CD4-positive, alpha-beta T cell (primary cell): ENCODE measurements around the gene RNF26. TPM values are rescaled to one million over a fixed set of nuclear protein-coding genes. Genes with fewer than 3 reads are reported as not detected.
A peak's percentile ranks its signal among the peaks of the same experiment; 100 is the strongest.

ENCODE experiments used
- ATAC-seq: fragments of 200-7000 bp; cut with Tn5 transposase; one replicate; pipeline ENCODE4 v1.10.0; 2022; ENCODE audit warnings: mild to moderate bottlenecking; ENCODE audit not compliant: poor library complexity
- CTCF ChIA-PET: fragments of 350-600 bp; sonication (Branson Sonifier 250); formaldehyde crosslinking; loops from one replicate; lab custom pipeline; 2021; ENCODE audit warnings: antibody characterized with exemption, inconsistent platforms; lab: Charles Lee
- POLR2A ChIA-PET: fragments of 350-600 bp; sonication (Branson Sonifier 250); formaldehyde crosslinking; loops from one replicate; lab custom pipeline; 2021; ENCODE audit warnings: antibody characterized with exemption, inconsistent platforms; lab: Charles Lee
- DNase-seq, 14 experiments: peaks; one replicate each; pipeline ENCODE4 v3.0.0-alpha.2; 2013 to 2020; ENCODE audit warnings: mixed read lengths in 2 of 14
- H3K27ac ChIP-seq, 2 donors: one replicate each; pipeline versions ENCODE4 v1.5.1 to v1.7.0; 2013; ENCODE audit warnings: low read length in 2 of 2, low read depth in 1 of 2, mild to moderate bottlenecking in 1 of 2
- H3K27me3 ChIP-seq, 2 experiments: 1 replicate in 1 of 2; 2 replicates in 1 of 2; pipeline versions ENCODE4 v1.6.1 to v1.7.0; 2013; ENCODE audit warnings: low read length in 2 of 2, control low read depth in 1 of 2, mild to moderate bottlenecking in 1 of 2, moderate library complexity in 1 of 2; ENCODE audit not compliant: insufficient read depth in 2 of 2, control insufficient read depth in 1 of 2
- H3K36me3 ChIP-seq: one replicate; pipeline ENCODE4 v1.6.1; 2013; ENCODE audit warnings: low read length, control low read depth; ENCODE audit not compliant: insufficient read depth
- H3K4me1 ChIP-seq: one replicate; pipeline ENCODE4 v1.6.1; 2013; ENCODE audit warnings: low read length, control low read depth; ENCODE audit not compliant: insufficient read depth
- H3K4me3 ChIP-seq: one replicate; pipeline ENCODE4 v1.5.1; 2013; ENCODE audit warnings: mild to moderate bottlenecking, low read length, moderate library complexity
- H3K9me3 ChIP-seq, 2 experiments: 1 replicate in 1 of 2; 2 replicates in 1 of 2; pipeline versions ENCODE4 v1.6.1 to v1.7.0; 2013; ENCODE audit warnings: low read length in 2 of 2, mild to moderate bottlenecking in 2 of 2, control low read depth in 1 of 2, moderate library complexity in 1 of 2; ENCODE audit not compliant: control insufficient read depth in 1 of 2, insufficient read depth in 1 of 2
- H3K27ac Mint-ChIP-seq: one replicate; pipeline ENCODE4 v1.8.0; 2020; ENCODE audit warnings: mixed read lengths
- H3K27me3 Mint-ChIP-seq: one replicate; pipeline ENCODE4 v1.8.0; 2021; ENCODE audit warnings: mixed read lengths
- H3K36me3 Mint-ChIP-seq: one replicate; pipeline ENCODE4 v1.8.0; 2021; ENCODE audit warnings: low read depth, mixed read lengths
- H3K4me1 Mint-ChIP-seq: one replicate; pipeline ENCODE4 v1.8.0; 2021; ENCODE audit warnings: low read depth, mixed read lengths
- H3K4me3 Mint-ChIP-seq: one replicate; pipeline ENCODE4 v1.8.0; 2020; ENCODE audit warnings: mild to moderate bottlenecking, mixed read lengths
- H3K9me3 Mint-ChIP-seq: one replicate; pipeline ENCODE4 v1.8.0; 2020; ENCODE audit warnings: mixed read lengths
- intact Hi-C, 2 experiments: fragments of 100-400 bp; cut with DNase I in 1 of 2; cut with micrococcal nuclease in 1 of 2; formaldehyde crosslinking; loops; one replicate each; pipeline versions ENCODE4 v1.15.1 to v1.9.0; 2023 to 2025; cut with DNase I, micrococcal nuclease
- total RNA-seq, 174 experiments: library from RNA in 2 of 174; stranded (reverse) in 2 of 174; gene quantifications; one replicate each; pipeline ENCODE4 v1.2.3 and lab custom pipeline; 2021 to 2026
- TF ChIP-seq, protein P1 (sequence below): fragments of 200-600 bp; IDR thresholded peaks from one replicate; pipeline ENCODE4 v1.8.0; 2022; ENCODE audit warnings: antibody characterized with exemption, mild to moderate bottlenecking

Gene RNF26
- total RNA-seq, 2 experiments from 2014 or later = 18.3 to 20.5 TPM

DNA sequence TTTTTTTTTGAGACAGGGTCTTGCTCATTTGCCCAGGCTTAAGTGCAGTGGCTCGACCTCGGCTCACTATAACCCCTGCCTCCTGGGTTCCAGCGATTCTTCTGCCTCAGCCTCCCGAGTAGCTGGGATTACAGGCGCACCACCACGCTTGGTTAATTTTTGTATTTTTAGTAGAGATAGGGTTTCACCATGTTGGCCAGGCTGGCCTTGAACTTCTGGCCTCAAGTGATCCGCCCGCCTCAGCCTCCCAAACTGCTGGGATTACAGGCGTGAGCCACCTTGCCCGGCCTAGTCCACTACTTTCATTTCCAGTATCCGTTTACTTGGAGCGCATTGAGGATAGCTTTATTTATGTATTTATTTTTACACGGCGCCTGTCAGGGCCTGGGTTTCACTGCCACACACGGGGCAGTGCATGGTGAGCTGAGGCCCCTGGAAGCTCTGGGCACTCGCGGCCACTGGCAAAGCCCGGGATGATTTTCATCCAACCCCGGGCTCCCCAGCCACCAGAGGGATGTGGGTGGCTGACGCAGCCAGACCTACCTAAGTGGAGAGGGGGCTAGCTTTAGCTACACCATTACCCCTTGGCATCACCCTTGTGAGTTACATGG lies 11.3 kb upstream of the RNF26 start:
- ATAC-seq (no peak), DNase-seq (peak in 1 of 14 experiments; percentile 8)
- intact Hi-C loops = loop anchor here (1.0 to 5.0 kb wide), 5 partner anchors 41 to 155 kb away; partner anchors contain the start of genes NLRX1 (in 2 of the 2) and CBL (in 1 of the 2)
- TF ChIP-seq, protein P1, sequence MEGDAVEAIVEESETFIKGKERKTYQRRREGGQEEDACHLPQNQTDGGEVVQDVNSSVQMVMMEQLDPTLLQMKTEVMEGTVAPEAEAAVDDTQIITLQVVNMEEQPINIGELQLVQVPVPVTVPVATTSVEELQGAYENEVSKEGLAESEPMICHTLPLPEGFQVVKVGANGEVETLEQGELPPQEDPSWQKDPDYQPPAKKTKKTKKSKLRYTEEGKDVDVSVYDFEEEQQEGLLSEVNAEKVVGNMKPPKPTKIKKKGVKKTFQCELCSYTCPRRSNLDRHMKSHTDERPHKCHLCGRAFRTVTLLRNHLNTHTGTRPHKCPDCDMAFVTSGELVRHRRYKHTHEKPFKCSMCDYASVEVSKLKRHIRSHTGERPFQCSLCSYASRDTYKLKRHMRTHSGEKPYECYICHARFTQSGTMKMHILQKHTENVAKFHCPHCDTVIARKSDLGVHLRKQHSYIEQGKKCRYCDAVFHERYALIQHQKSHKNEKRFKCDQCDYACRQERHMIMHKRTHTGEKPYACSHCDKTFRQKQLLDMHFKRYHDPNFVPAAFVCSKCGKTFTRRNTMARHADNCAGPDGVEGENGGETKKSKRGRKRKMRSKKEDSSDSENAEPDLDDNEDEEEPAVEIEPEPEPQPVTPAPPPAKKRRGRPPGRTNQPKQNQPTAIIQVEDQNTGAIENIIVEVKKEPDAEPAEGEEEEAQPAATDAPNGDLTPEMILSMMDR = no peak
- Mint-ChIP-seq H3K27ac (no peak overlapping the region), H3K36me3 (no peaks in the 10 kb centered on the region), H3K9me3 (no peaks in the 10 kb centered on the region), H3K4me1 (peaks cover 29% of the 10 kb centered on the region), H3K4me3 (peak overlapping the region; percentile 37), H3K27me3 (peaks cover 13% of the 10 kb centered on the region)
- POLR2A ChIA-PET = interaction anchor here (0.6 to 3.7 kb wide), 6 partner anchors 8 to 154 kb away, joined by 3 to 27 read pairs (median 6); partner anchors contain the start of genes CBL and NLRX1
- Histone ChIP-seq H3K36me3 (no peaks in the 10 kb centered on the region), H3K9me3 (no peaks in the 10 kb centered on the region), H3K27ac (no peak overlapping the region), H3K4me1 (peaks cover 49% of the 10 kb centered on the region), H3K4me3 (no peak overlapping the region), H3K27me3 (peaks cover 3 to 6% of the 10 kb centered on the region in 2 experiments)
- CTCF ChIA-PET = interaction anchor here (0.7 to 4.3 kb wide), 9 partner anchors 11 to 126 kb away, joined by 3 to 18 read pairs (median 4); partner anchors contain the start of gene USP2

DNA sequence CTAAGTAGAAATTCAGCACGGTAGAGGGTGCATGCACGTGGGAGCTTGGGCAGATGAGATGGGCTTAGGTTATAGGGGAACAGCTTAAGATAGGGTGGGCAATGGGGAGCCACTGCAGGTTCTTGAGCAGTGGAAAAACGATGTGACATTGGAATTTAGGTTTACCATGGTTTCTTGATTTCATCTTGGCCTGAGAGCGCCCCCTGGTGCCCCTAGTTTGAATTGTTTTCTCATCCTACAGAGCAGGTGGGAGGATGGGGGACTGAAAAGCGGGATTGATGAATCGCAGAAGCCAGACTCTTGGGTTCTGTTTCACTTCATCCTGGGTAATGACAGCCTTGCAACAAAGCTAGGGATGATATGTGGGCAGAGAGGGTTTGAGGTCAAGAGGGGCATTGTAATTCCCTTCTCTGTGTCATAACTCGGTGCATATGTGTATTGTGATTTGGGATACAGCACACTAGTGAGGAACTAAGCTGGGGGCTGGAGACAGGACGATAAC lies 10.7 kb upstream of the RNF26 start:
- Mint-ChIP-seq H3K27ac (no peak overlapping the region), H3K27me3 (peaks cover 11% of the 10 kb centered on the region), H3K4me3 (peak overlapping the region; percentile 69), H3K9me3 (no peaks in the 10 kb centered on the region), H3K4me1 (peaks cover 27% of the 10 kb centered on the region), H3K36me3 (no peaks in the 10 kb centered on the region)
- ATAC-seq (peak; percentile 33), DNase-seq (peak; percentile 68 to 89 (median 80))
- intact Hi-C loops = loop anchor here (1.0 to 5.0 kb wide), 5 partner anchors 41 to 155 kb away; partner anchors contain the start of genes NLRX1 (in 2 of the 2) and CBL (in 1 of the 2)
- H3K36me3 ChIP-seq = no peaks in the 10 kb centered on the region
- peaks cover 1 to 5% of the 10 kb centered on the region in 2 experiments for H3K27me3 ChIP-seq
- H3K9me3 ChIP-seq = no peaks in the 10 kb centered on the region
- H3K27ac ChIP-seq = no peak overlapping the region
- TF ChIP-seq, protein P1 = peak; percentile 86
- H3K4me1 ChIP-seq = peaks cover 43% of the 10 kb centered on the region
- ChIA-PET POLR2A (interaction anchor here (0.6 to 3.7 kb wide), 5 partner anchors 8 to 154 kb away, joined by 3 to 27 read pairs (median 6); partner anchors contain the start of genes CBL and NLRX1), CTCF (interaction anchor here (0.7 to 4.3 kb wide), 11 partner anchors 9 to 127 kb away, joined by 3 to 18 read pairs (median 4); partner anchors contain the start of gene CBL)
- no peak overlapping the region for H3K4me3 ChIP-seq

DNA sequence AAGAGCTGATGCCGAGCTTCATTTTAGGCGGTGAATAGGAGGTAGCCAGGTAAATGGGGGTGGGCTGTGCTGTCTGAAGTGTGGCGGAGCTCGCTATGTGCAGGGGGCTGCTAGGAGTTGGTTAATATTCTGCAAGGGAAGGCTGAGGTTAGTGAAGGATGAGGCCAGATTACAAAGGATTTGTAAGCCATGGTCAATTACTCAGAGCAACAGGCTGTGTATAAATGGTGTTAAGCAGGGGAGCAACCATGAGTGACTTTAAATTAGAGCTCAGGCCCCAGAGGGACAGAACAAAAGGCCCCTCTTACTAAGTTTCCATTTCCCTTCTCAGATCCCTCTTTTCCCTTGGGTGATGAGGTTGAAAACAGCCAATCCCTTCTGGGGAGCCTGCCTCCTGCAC lies 10.1 kb upstream of the RNF26 start:
- Mint-ChIP-seq H3K27me3 (peaks cover 6% of the 10 kb centered on the region), H3K36me3 (no peaks in the 10 kb centered on the region), H3K9me3 (no peaks in the 10 kb centered on the region), H3K4me1 (peaks cover 22% of the 10 kb centered on the region), H3K4me3 (no peak overlapping the region), H3K27ac (no peak overlapping the region)
- no peak overlapping the region for H3K27ac ChIP-seq
- H3K9me3 ChIP-seq = no peaks in the 10 kb centered on the region
- ChIA-PET CTCF (interaction anchor here (0.7 to 4.3 kb wide), 9 partner anchors 9 to 127 kb away, joined by 3 to 18 read pairs (median 5); partner anchors contain the start of gene CBL), POLR2A (interaction anchor here (1.0 to 3.7 kb wide), 4 partner anchors 9 to 155 kb away, joined by 4 to 27 read pairs (median 6); partner anchors contain the start of genes CBL and NLRX1)
- no peak overlapping the region for H3K4me3 ChIP-seq
- no peak for DNase-seq
- intact Hi-C loops = loop anchor here (5.0 kb wide), 1 partner anchor 42 kb away; no protein-coding TSS in a partner anchor
- no peaks in the 10 kb centered on the region for H3K36me3 ChIP-seq
- peaks cover 0 to 2% of the 10 kb centered on the region in 2 experiments for H3K27me3 ChIP-seq
- no peak for ATAC-seq
- TF ChIP-seq, protein P1 = no peak
- peaks cover 37% of the 10 kb centered on the region for H3K4me1 ChIP-seq
